ENCODE measurements around the gene CNOT3.

Gene CNOT3

GRCh38 chr19:54141356-54141755 is 3.8 kb downstream of the CNOT3 start (continued):
- TF ChIP-seq ZNF350 (tag by site-specific recombination; IDR thresholded peaks at IDR 0.05) (no peak), ZNF580 (tag by site-specific recombination; IDR thresholded peaks at IDR 0.05) (no peak), TCF7L2 (IDR thresholded peaks at IDR 0.05; ENCODE audit: borderline replicate concordance, low read depth, low read length) (no peak), ZNF747 (tag by site-specific recombination; IDR thresholded peaks at IDR 0.05) (no peak)

- H3K27ac ChIP-seq (ENCODE audit: extremely low read depth, low read depth, low read length): no peak overlapping the region
- no peaks in the 10 kb centered on the region for H3K9me3 ChIP-seq (ENCODE audit: control insufficient read depth, insufficient read depth, low read depth, low read length)
- TF ChIP-seq WT1 (tag by site-specific recombination; IDR thresholded peaks at IDR 0.05) (no peak), ZNF292 (tag by site-specific recombination; IDR thresholded peaks at IDR 0.05; ENCODE audit: borderline replicate concordance, low read depth) (no peak), ZNF596 (tag by site-specific recombination; IDR thresholded peaks at IDR 0.05) (no peak), ZNF624 (tag by site-specific recombination; IDR thresholded peaks at IDR 0.05) (no peak), ZNF626 (tag by site-specific recombination; IDR thresholded peaks at IDR 0.05) (no peak), ZNF324 (tag by site-specific recombination; IDR thresholded peaks at IDR 0.05) (no peak), ZNF221 (tag by site-specific recombination; IDR thresholded peaks at IDR 0.05; ENCODE audit: borderline replicate concordance) (no peak)
- H3K4me1 ChIP-seq (ENCODE audit: control insufficient read depth, insufficient read depth, low read length): peaks cover 5% of the 10 kb centered on the region
- H3K4me3 ChIP-seq (ENCODE audit: low read depth, low read length): no peak overlapping the region
- CTCF ChIA-PET: no interaction called here
- POLR2A ChIA-PET: interaction anchor here (0.6 to 1.1 kb wide), 3 partner anchors 10 to 31 kb away, joined by 3 to 5 read pairs (median 3); partner anchors contain the start of genes PRPF31 and TFPT
- H3K36me3 ChIP-seq (ENCODE audit: control insufficient read depth in 2 of 2, insufficient read depth in 1 of 2, low read length in 2 of 2): peaks cover 47 to 88% of the 10 kb centered on the region in 2 experiments
Measured at GRCh38 chr19:54142166-54142780, 4.7 kb downstream of the CNOT3 start.

- ChIA-PET CTCF (interaction anchor here (0.6 kb wide), 1 partner anchor 14 kb away, joined by 3 read pairs; no protein-coding TSS in a partner anchor), POLR2A (interaction anchor here (1.5 kb wide), 1 partner anchor 9 kb away, joined by 8 read pairs; the partner anchor contains the start of gene CNOT3)
- H3K4me1 ChIP-seq (ENCODE audit: control insufficient read depth, insufficient read depth, low read length): no peaks in the 10 kb centered on the region
- H3K27ac ChIP-seq (ENCODE audit: extremely low read depth, low read depth, low read length): no peak overlapping the region
- H3K9me3 ChIP-seq (ENCODE audit: control insufficient read depth, insufficient read depth, low read depth, low read length): no peaks in the 10 kb centered on the region
- TF ChIP-seq ZFHX2 (tag by site-specific recombination; conservative IDR thresholded peaks at IDR 0.05) (peak; percentile 38), ZFP3 (tag by site-specific recombination; IDR thresholded peaks at IDR 0.05; ENCODE audit: low read depth) (no peak), ZNF140 (tag by site-specific recombination; IDR thresholded peaks at IDR 0.05) (no peak), ZXDB (tag by site-specific recombination; IDR thresholded peaks at IDR 0.05) (no peak), ZNF596 (tag by site-specific recombination; IDR thresholded peaks at IDR 0.05) (no peak), ZBTB1 (tag by site-specific recombination; IDR thresholded peaks at IDR 0.05) (no peak), ZNF146 (tag by site-specific recombination; IDR thresholded peaks at IDR 0.05) (no peak), SP7 (tag by site-specific recombination; IDR thresholded peaks at IDR 0.05) (no peak), EGR2 (tag by site-specific recombination; IDR thresholded peaks at IDR 0.05; ENCODE audit: low read depth) (peak; percentile 54; the same call in 1 of the 2 replicates), ZNF37A (tag by site-specific recombination; IDR thresholded peaks at IDR 0.05) (no peak), ZSCAN5A (tag by site-specific recombination; IDR thresholded peaks at IDR 0.05) (no peak), ZNF362 (tag by site-specific recombination; IDR thresholded peaks at IDR 0.05) (no peak)
- no peak overlapping the region for H3K4me3 ChIP-seq (ENCODE audit: low read depth, low read length)
- peaks cover 65 to 99% of the 10 kb centered on the region in 2 experiments for H3K36me3 ChIP-seq (ENCODE audit: control insufficient read depth in 2 of 2, insufficient read depth in 1 of 2, low read length in 2 of 2)
Measured at GRCh38 chr19:54145541-54146158, 8.1 kb downstream of the CNOT3 start.
